GM23338 (cell line): ENCODE results near the gene SPTB.

Experiments
- EZH2 ChIP-seq: fragments of 200-600 bp; sonication (generic); IDR thresholded peaks from one replicate; pipeline ENCODE4 v1.8.0; 2017; ENCODE audit warnings: antibody characterized with exemption, mild to moderate bottlenecking, low read depth; ENCODE audit not compliant: unreplicated experiment
- EZH2phosphoT487 ChIP-seq: fragments of 200-600 bp; sonication (generic); IDR thresholded peaks from one replicate; pipeline ENCODE4 v1.8.1; 2018; ENCODE audit warnings: antibody characterized with exemption; ENCODE audit not compliant: unreplicated experiment
- POLR2AphosphoS5 ChIP-seq: IDR thresholded peaks from 2 replicates; pipeline ENCODE4 v1.6.1; 2016; ENCODE audit warnings: antibody characterized with exemption, low read depth
- STAT1 ChIP-seq: IDR thresholded peaks from one replicate; pipeline ENCODE4 v1.6.1; 2016; ENCODE audit warnings: antibody characterized with exemption; ENCODE audit not compliant: unreplicated experiment
- ZNF114 ChIP-seq: fragments of 250-450 bp; sonication (Bioruptor Pico); IDR thresholded peaks from 2 replicates; pipeline ENCODE4 v1.5.0; 2020; ENCODE audit warnings: mild to moderate bottlenecking, moderate library complexity
- TF ChIP-seq, protein P1 (sequence below), 2 experiments: fragments of 200-600 bp in 1 of 2; sonication (generic) in 1 of 2; conservative IDR thresholded peaks; 2 replicates each; pipeline versions ENCODE4 v1.5.1 to v1.6.1; 2016 to 2017; ENCODE audit warnings: antibody characterized with exemption in 2 of 2, low read depth in 2 of 2, mild to moderate bottlenecking in 2 of 2, moderate library complexity in 1 of 2
- TF ChIP-seq, protein P2 (sequence below): IDR thresholded peaks from one replicate; pipeline ENCODE4 v1.6.1; 2018; ENCODE audit warnings: antibody characterized with exemption; ENCODE audit not compliant: unreplicated experiment

DNA sequence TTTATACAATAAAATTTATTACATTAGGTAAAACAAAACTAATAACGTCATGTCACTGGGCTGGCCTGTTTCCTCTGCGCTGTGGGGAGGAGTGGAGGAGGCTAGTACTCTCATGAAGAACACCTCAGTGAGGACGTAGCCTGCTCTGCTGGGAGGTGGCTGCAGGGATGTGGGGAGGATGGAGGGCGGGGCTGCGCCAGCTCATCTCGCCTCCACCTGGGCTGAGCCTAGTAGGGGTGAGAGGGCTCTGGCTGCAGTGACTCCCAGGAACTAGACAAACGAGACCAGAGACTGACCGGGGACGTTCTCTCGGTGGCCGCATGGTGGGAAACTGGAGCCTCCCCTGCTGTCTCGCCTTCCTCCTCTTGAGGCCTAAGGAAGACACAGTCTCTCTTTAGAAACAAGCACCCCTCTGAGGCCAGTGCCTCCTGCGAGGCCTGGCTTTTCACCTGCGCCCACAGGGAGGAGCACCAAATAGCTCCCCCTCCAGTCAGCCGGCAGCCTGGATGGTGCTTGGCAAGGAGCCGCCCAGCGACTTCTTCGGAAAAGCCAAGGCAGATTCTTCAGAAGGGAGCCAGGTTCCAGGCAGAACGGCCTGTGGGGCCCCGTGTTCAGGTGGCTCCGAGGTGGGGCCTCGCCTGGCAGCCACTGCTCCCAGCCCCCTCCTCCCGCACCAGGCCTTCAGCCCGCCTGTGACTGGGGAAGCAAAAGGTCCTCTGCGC is 113.1 kb downstream of the SPTB start:
- TF ChIP-seq, protein P1, sequence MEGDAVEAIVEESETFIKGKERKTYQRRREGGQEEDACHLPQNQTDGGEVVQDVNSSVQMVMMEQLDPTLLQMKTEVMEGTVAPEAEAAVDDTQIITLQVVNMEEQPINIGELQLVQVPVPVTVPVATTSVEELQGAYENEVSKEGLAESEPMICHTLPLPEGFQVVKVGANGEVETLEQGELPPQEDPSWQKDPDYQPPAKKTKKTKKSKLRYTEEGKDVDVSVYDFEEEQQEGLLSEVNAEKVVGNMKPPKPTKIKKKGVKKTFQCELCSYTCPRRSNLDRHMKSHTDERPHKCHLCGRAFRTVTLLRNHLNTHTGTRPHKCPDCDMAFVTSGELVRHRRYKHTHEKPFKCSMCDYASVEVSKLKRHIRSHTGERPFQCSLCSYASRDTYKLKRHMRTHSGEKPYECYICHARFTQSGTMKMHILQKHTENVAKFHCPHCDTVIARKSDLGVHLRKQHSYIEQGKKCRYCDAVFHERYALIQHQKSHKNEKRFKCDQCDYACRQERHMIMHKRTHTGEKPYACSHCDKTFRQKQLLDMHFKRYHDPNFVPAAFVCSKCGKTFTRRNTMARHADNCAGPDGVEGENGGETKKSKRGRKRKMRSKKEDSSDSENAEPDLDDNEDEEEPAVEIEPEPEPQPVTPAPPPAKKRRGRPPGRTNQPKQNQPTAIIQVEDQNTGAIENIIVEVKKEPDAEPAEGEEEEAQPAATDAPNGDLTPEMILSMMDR (conservative IDR thresholded peaks at IDR 0.05; ENCODE audit: low read depth in 2 of 2), result peak; percentile 26 to 53; a peak in 2 of 4 replicates
- TF ChIP-seq, protein P2, sequence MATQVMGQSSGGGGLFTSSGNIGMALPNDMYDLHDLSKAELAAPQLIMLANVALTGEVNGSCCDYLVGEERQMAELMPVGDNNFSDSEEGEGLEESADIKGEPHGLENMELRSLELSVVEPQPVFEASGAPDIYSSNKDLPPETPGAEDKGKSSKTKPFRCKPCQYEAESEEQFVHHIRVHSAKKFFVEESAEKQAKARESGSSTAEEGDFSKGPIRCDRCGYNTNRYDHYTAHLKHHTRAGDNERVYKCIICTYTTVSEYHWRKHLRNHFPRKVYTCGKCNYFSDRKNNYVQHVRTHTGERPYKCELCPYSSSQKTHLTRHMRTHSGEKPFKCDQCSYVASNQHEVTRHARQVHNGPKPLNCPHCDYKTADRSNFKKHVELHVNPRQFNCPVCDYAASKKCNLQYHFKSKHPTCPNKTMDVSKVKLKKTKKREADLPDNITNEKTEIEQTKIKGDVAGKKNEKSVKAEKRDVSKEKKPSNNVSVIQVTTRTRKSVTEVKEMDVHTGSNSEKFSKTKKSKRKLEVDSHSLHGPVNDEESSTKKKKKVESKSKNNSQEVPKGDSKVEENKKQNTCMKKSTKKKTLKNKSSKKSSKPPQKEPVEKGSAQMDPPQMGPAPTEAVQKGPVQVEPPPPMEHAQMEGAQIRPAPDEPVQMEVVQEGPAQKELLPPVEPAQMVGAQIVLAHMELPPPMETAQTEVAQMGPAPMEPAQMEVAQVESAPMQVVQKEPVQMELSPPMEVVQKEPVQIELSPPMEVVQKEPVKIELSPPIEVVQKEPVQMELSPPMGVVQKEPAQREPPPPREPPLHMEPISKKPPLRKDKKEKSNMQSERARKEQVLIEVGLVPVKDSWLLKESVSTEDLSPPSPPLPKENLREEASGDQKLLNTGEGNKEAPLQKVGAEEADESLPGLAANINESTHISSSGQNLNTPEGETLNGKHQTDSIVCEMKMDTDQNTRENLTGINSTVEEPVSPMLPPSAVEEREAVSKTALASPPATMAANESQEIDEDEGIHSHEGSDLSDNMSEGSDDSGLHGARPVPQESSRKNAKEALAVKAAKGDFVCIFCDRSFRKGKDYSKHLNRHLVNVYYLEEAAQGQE, result no peak
- TF ChIP-seq EZH2phosphoT487 (no peak), POLR2AphosphoS5 (no peak), EZH2 (no peak), ZNF114 (CRISPR knock-in tag) (no peak), STAT1 (no peak)
